GM19372 (cell line): ENCODE measurements around the gene POLDIP2.

Experiments
- ATAC-seq: cut with Tn5 transposase; IDR thresholded peaks from one replicate; pipeline ENCODE4 v1.9.1; 2021; ENCODE audit warnings: mild to moderate bottlenecking, low read depth, moderate library complexity; ENCODE audit not compliant: unreplicated experiment

Gene POLDIP2

DNA sequence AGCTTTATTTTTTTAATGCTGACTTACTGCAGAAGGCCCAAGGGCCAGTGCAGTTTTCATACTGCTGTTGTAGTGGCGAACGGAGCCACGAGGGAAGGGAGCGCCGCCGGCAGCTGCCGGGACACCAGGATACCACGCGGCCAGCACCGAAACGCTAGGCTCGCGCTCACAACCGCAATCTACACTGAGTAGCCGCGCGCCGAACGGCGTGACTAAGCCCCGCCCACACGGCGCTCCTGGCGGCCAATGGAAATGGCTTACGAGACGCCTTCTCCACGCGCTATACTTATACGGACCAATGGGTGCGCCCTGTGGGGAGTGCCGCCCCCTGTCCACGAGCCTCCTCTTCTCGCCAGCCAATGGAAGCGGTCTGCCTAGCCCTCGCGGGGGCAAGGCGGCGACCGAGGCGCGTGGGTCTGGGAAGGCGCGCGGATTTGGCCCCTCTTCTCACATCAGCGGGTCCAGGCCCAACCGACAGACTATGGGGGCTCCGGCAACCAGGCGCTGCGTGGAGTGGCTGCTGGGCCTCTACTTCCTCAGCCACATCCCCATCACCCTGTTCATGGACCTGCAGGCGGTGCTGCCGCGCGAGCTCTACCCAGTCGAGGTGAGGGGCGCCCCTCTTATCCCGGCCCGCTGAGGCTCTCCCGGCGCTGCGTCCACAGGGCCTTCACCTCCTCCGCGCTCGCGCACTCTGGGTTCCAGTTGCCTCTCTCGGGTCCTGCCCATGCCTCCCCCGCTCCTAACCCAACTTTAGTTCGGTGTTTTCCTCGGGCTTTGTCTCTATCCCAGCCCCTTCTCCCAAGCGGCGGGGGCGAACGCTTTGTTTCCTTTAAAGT, 38.3 kb downstream of the POLDIP2 start, which contains the start of gene TMEM97:
TSS of gene TMEM97 (plus strand) at position 442 of the 839 bp plus-strand sequence. CDS start at position 482, 40 bp downstream.
- ATAC-seq: peak; percentile 95

DNA sequence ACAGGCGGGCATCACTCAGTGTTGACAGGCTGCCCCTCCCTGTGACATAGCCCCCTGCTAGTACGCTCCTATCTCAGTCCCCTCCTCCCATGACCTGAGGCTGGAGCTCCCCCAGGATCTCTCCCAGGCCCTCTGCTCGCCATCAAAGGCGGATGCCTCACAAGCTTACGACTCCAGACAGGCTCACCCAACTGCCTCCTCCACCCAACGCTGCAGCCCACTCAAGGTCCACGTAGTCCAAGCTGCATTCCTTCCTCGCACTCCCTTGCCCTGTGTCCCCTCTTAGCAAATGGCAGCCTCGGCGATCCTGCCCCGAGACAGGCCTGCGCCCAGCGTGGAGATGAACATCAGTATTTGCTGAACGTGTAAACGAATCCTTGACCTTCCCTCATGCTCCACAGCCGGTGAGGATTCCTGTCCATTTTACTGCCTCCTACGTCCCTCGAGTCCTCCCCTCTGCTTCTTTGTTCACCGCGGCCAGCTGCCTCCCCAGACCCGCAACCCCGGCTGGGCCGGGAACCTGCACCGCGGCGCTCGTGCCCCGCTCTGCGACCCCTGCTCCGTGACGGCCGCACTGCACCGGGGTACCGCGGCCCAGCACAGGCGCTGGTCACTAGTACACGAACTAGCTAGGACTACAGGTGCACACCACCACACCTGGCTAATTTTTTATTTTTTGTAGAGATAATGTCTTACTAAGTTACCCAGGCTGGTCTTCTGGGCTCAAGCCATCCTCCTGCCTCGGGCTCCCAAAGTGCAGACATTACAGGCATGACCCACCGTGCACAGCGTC, 39.2 kb downstream of the POLDIP2 start:
- peak; percentile 5 for ATAC-seq

DNA sequence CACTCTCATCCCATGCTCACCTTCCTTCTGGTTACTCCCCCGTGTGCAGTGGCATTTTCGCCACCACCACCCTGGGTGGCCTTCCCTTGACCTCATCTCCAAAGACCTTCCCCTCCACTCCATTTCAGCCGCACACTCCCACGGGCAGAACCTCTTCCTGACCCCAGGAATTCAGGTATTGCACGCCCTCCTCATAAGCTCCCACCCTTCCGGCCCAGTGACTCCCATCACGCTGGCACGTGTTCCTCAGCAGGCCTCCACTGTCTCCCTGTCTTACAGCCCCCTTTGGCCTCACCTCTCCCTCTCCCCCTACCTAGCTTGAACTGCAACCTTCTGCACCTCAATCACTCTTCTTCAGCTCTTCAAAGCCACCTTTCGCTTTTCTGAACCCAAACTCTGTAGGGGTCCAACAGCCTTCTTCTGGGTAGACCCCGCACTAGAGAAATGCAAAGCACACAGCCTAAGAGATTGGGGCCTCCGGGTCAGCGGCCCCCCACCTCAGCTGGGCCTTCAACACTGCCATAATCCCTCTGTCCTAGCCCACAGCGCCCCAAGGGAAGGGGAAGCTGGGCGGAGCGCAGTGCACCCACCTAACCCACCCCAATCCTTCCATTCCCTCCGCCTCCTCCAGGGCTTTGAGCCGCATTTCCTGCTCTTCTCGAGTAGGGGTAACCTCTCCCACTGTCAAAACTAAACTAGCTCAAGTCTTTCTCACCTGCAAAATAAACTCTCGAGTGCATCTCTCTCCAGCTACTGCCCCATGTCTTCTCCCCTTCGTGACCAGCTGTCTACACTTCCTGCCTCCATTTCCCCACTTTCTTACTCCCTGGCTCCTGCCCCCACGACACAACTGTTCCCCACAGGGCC, 40.0 kb downstream of the POLDIP2 start:
- no peak for ATAC-seq

DNA sequence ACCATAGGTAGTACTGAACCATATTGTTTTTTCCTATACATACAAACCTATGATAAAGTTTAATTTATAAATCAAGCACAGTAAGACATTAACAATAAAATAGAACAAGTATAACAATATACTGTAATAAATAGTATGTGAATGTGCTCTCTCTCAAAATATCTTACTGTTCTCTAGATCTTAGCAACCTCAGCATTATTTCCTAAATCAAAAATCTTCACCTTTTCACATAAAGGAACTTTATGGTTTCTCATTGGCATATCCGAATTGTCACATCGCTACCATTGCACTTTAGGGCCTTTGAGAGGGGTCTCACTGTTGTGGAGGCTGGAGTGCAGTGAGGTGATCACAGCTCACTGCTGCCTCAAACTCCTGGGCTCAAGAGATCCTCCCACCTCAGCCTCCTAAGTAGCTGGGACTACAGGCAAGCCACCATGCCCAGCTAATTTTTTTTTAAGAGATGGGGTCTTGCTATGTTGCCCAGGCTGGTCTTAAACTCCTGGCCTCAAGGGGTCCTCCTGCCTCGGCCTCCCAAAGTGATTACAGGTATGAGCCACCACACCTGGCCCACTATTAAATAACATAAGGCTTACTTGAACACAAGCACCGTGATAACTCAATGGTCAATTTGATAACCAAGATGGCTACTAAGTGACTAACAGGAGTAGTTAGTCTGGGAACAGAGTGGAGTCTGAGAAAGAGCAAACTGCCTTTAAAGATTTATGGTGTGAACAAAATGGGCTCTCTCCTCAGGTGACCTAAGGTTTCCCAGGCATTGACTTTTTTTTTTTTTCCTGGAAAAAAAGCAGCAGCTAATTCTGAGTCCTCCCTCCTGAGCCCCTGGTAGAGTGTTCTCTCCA, 41.3 kb downstream of the POLDIP2 start:
- no peak for ATAC-seq

DNA sequence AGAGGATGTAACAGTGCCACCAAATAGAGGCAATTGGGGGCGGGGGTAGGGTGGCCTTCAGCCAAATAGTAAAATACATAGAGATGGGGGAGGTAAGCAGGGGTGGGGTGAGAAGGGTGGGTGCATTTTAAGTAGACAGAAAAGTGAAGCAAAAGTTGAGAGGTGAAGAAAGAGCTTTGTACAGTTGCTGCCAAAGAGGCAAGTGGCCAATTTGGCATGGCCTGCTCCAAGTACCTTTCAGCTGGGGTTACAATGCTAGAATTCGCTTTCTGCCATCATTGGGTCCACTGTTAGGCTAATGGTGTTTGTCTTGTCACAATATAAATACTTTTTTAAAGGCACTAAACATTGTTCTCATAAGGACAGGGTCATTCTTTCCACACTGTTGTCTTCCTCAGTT, 43.5 kb downstream of the POLDIP2 start:
- no peak for ATAC-seq

DNA sequence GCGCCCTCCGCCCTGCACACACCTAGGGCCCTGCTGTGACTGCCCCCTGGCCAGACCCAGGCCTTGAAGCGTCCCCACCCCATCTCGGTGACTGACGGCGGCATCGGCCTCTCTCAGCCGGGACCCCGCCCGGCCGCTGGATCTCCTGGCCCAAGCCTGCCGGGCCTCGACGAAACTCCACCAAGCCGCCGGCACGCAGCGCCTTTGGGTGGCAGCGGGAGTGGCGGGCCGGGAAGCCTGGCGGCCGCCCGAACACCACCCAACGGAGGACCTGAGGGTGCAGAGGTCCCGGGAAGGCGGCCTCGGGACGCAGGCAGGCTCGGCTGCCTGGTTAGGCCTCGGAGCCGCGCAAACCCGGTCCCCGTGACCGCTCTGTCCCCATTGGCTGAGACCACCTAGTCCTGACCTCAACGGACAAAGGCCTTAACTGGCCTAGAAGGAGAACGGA, 50.3 kb downstream of the POLDIP2 start:
- no peak for ATAC-seq

DNA sequence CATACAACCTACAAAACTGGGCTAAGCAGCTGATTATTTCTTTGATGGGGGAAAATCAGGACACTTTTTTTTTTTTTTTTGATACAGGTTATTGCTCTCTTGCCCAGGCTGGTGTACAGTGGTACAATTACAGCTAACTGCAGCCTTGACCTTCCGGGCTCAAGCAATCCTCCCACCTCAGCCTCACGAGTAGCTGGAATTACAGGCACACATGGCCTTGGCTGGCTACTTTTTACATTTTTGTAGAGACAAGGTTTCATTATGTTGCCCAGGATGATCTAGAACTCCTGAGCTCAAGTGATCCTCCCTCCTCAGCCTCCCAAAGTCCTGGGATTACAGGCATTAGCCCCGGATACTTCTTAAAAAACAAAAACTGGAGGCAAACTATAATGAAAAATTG, 58.9 kb downstream of the POLDIP2 start:
- no peak for ATAC-seq
